ENCODE results near the gene TENM4.

TENM4 gene

DNA sequence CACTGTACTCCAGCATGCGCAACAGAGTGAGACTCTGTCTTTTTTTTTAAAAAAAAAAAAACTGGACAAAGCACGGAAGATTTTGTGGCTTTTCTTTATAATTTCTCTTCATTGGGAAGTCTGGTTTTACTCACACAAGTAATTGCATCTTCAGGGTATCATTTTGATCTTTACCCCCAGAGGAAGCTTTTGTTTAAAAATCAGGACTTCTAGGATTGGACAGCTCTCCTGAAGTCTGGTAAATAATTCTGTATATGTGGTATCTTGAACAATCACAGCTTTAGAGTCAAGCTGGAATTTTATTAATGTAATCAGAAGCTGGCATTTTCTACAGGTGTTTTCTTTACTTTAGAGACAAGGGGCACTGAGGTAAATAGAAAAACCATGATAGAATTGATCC, 658.1 kb downstream of the TENM4 start:
- Histone ChIP-seq H3K9me3 (ENCODE audit: control insufficient read depth, insufficient read depth, low read length) (no peaks in the 10 kb centered on the region), H3F3A (ENCODE audit: control insufficient read depth, insufficient read depth) (no peaks in the 10 kb centered on the region), H3K4me1 (ENCODE audit: control insufficient read depth, low read length) (no peaks in the 10 kb centered on the region), H3K4me3 (ENCODE audit: low read length) (no peak overlapping the region), H3K79me2 (ENCODE audit: control insufficient read depth, low read length) (no peaks in the 10 kb centered on the region), H3K9me2 (replicated peaks; ENCODE audit: control insufficient read depth, low read length) (no peaks in the 10 kb centered on the region), H4K20me1 (ENCODE audit: control insufficient read depth, insufficient read depth, low read depth, low read length) (no peaks in the 10 kb centered on the region), H3K36me3 (ENCODE audit: control insufficient read depth, low read length) (no peaks in the 10 kb centered on the region), H3K27me3 (ENCODE audit: control insufficient read depth, low read length) (no peaks in the 10 kb centered on the region), H3K4me2 (ENCODE audit: low read length) (no peak overlapping the region), H3K27ac (ENCODE audit: low read depth, low read length) (no peak overlapping the region)
- TF ChIP-seq, protein P1, sequence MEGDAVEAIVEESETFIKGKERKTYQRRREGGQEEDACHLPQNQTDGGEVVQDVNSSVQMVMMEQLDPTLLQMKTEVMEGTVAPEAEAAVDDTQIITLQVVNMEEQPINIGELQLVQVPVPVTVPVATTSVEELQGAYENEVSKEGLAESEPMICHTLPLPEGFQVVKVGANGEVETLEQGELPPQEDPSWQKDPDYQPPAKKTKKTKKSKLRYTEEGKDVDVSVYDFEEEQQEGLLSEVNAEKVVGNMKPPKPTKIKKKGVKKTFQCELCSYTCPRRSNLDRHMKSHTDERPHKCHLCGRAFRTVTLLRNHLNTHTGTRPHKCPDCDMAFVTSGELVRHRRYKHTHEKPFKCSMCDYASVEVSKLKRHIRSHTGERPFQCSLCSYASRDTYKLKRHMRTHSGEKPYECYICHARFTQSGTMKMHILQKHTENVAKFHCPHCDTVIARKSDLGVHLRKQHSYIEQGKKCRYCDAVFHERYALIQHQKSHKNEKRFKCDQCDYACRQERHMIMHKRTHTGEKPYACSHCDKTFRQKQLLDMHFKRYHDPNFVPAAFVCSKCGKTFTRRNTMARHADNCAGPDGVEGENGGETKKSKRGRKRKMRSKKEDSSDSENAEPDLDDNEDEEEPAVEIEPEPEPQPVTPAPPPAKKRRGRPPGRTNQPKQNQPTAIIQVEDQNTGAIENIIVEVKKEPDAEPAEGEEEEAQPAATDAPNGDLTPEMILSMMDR (IDR thresholded peaks at IDR 0.05; ENCODE audit: low read depth, low read length, poor library complexity, severe bottlenecking), result no peak
- TF ChIP-seq EZH2phosphoT487 (IDR thresholded peaks at IDR 0.05; ENCODE audit: borderline replicate concordance, low read length), result no peak

DNA sequence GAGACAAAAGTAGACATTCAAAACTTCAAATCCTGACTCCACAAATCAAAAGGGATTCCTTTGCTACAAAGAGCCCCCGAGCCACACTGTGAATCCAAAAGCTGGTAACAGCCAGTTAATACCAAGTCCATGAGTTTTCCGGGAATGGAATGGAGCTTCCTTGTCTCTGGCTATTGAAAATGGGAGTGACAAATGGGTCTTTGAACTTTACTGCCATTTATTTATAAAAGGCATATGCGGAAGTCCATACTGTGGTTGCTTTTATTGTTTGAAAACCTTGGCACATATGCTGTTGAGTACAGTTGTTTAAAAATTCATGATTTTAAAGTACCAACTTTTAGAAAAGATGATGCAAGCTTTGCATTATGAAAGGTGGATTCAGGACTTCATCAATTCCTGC, 659.9 kb downstream of the TENM4 start:
- Histone ChIP-seq H3K36me3 (ENCODE audit: control insufficient read depth, low read length) (no peaks in the 10 kb centered on the region), H3K4me1 (ENCODE audit: control insufficient read depth, low read length) (no peaks in the 10 kb centered on the region), H3F3A (ENCODE audit: control insufficient read depth, insufficient read depth) (no peaks in the 10 kb centered on the region), H3K9me3 (ENCODE audit: control insufficient read depth, insufficient read depth, low read length) (no peaks in the 10 kb centered on the region), H3K27me3 (ENCODE audit: control insufficient read depth, low read length) (no peaks in the 10 kb centered on the region), H3K9me2 (replicated peaks; ENCODE audit: control insufficient read depth, low read length) (no peaks in the 10 kb centered on the region), H3K79me2 (ENCODE audit: control insufficient read depth, low read length) (no peaks in the 10 kb centered on the region), H4K20me1 (ENCODE audit: control insufficient read depth, insufficient read depth, low read depth, low read length) (no peaks in the 10 kb centered on the region), H3K4me3 (ENCODE audit: low read length) (no peak overlapping the region), H3K4me2 (ENCODE audit: low read length) (no peak overlapping the region), H3K27ac (ENCODE audit: low read depth, low read length) (no peak overlapping the region)
- TF ChIP-seq, protein P1 (IDR thresholded peaks at IDR 0.05; ENCODE audit: low read depth, low read length, poor library complexity, severe bottlenecking), result no peak
- no peak for TF ChIP-seq EZH2phosphoT487 (IDR thresholded peaks at IDR 0.05; ENCODE audit: borderline replicate concordance, low read length)

DNA sequence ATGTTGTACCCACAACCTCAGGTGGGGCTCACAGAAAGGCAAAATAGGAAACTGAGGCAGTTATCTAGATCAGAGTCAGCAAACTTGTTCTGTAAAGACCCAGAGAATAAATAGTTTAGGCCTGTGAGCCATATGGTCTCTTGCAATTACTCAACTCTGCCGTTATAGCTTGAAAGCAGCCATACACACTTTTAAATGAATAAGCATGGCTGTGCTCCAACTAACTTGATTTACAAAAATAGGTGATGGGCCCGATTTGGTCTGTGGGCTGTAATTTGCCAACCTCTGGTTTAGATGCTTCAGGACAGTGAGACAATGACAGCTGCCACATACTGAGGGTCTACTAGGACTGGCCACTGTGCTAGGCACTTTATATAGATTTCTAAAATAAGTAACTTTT, 667.3 kb downstream of the TENM4 start:
- Histone ChIP-seq H3F3A (ENCODE audit: control insufficient read depth, insufficient read depth) (no peaks in the 10 kb centered on the region), H3K27ac (ENCODE audit: low read depth, low read length) (no peak overlapping the region), H3K9me3 (ENCODE audit: control insufficient read depth, insufficient read depth, low read length) (no peaks in the 10 kb centered on the region), H3K36me3 (ENCODE audit: control insufficient read depth, low read length) (no peaks in the 10 kb centered on the region), H3K4me1 (ENCODE audit: control insufficient read depth, low read length) (no peaks in the 10 kb centered on the region), H3K27me3 (ENCODE audit: control insufficient read depth, low read length) (no peaks in the 10 kb centered on the region), H3K4me2 (ENCODE audit: low read length) (no peak overlapping the region), H3K4me3 (ENCODE audit: low read length) (no peak overlapping the region), H3K9me2 (replicated peaks; ENCODE audit: control insufficient read depth, low read length) (no peaks in the 10 kb centered on the region), H3K79me2 (ENCODE audit: control insufficient read depth, low read length) (no peaks in the 10 kb centered on the region), H4K20me1 (ENCODE audit: control insufficient read depth, insufficient read depth, low read depth, low read length) (no peaks in the 10 kb centered on the region)
- TF ChIP-seq EZH2phosphoT487 (IDR thresholded peaks at IDR 0.05; ENCODE audit: borderline replicate concordance, low read length), result no peak
- TF ChIP-seq, protein P1 (IDR thresholded peaks at IDR 0.05; ENCODE audit: low read depth, low read length, poor library complexity, severe bottlenecking), result no peak

DNA sequence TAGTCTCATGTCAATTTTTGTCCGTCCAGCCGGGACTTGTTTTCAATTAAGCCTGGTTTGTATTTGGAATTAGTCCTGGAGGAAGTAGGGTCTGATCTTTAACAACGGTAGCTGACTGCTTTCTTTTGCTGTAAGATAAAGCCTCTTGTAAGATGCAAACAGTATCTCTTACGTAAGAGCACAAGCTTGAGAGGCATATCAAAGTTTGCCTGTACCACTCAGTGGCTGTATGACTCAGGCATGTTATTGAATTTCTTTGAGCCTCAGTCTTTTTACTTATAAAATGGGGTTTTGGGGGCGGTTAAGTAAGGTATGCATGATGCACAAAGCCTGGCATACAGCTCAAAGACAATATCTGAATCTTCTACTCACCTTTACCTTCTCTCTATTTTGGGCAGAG, 667.8 kb downstream of the TENM4 start:
- no peak overlapping the region for H3K27ac ChIP-seq (ENCODE audit: low read depth, low read length)
- no peaks in the 10 kb centered on the region for H4K20me1 ChIP-seq (ENCODE audit: control insufficient read depth, insufficient read depth, low read depth, low read length)
- H3K79me2 ChIP-seq (ENCODE audit: control insufficient read depth, low read length), result no peaks in the 10 kb centered on the region
- TF ChIP-seq, protein P1 (IDR thresholded peaks at IDR 0.05; ENCODE audit: low read depth, low read length, poor library complexity, severe bottlenecking), result no peak
- no peak for TF ChIP-seq EZH2phosphoT487 (IDR thresholded peaks at IDR 0.05; ENCODE audit: borderline replicate concordance, low read length)
- H3K4me3 ChIP-seq (ENCODE audit: low read length), result no peak overlapping the region
- H3K9me2 ChIP-seq (replicated peaks; ENCODE audit: control insufficient read depth, low read length), result no peaks in the 10 kb centered on the region
- no peak overlapping the region for H3K4me2 ChIP-seq (ENCODE audit: low read length)
- no peaks in the 10 kb centered on the region for H3K4me1 ChIP-seq (ENCODE audit: control insufficient read depth, low read length)
- no peaks in the 10 kb centered on the region for H3F3A ChIP-seq (ENCODE audit: control insufficient read depth, insufficient read depth)
- no peaks in the 10 kb centered on the region for H3K36me3 ChIP-seq (ENCODE audit: control insufficient read depth, low read length)
- H3K27me3 ChIP-seq (ENCODE audit: control insufficient read depth, low read length), result no peaks in the 10 kb centered on the region
- H3K9me3 ChIP-seq (ENCODE audit: control insufficient read depth, insufficient read depth, low read length), result no peaks in the 10 kb centered on the region

All from DOHH2 (cell line).